GM19035 (cell line): ENCODE data around the gene XPNPEP1.
"Not testable (repeated sequence)": the region's sequence is repeated elsewhere in the genome, so short reads cannot be mapped to it uniquely, and the experiment has no call there.

Experiments
- ATAC-seq: cut with Tn5 transposase; IDR thresholded peaks from one replicate; pipeline ENCODE4 v1.9.1; 2021; ENCODE audit not compliant: unreplicated experiment

The XPNPEP1 gene

GRCh38 chr10:109926061-109926745 is 2.9 kb upstream of the XPNPEP1 start:
- ATAC-seq, result no peak

- no peak for ATAC-seq
Measured at GRCh38 chr10:109924967-109925620, 1.8 kb upstream of the XPNPEP1 start.

GRCh38 chr10:109924087-109924486 is 776 bp upstream of the XPNPEP1 start:
- no peak for ATAC-seq

- ATAC-seq, result no peak
Measured at GRCh38 chr10:109922358-109922975, 844 bp downstream of the XPNPEP1 start.

GRCh38 chr10:109920016-109920415 is 3.3 kb downstream of the XPNPEP1 start:
- ATAC-seq, result no peak

- no peak for ATAC-seq
Measured at GRCh38 chr10:109919220-109919619, 4.1 kb downstream of the XPNPEP1 start.

- not testable (repeated sequence) for ATAC-seq
Measured at GRCh38 chr10:109918707-109919106, 4.6 kb downstream of the XPNPEP1 start.

- no peak for ATAC-seq
Measured at GRCh38 chr10:109915566-109915965, 7.7 kb downstream of the XPNPEP1 start.

- no peak for ATAC-seq
Measured at GRCh38 chr10:109914966-109915365, 8.3 kb downstream of the XPNPEP1 start.

- no peak for ATAC-seq
Measured at GRCh38 chr10:109913306-109913892, 9.9 kb downstream of the XPNPEP1 start.

- peak; percentile 77 for ATAC-seq
Measured at GRCh38 chr10:109912335-109913281, 10.7 kb downstream of the XPNPEP1 start.

GRCh38 chr10:109911903-109912302 is 11.4 kb downstream of the XPNPEP1 start:
- ATAC-seq, result no peak

GRCh38 chr10:109906316-109906715 is 17.0 kb downstream of the XPNPEP1 start:
- no peak for ATAC-seq

- no peak for ATAC-seq
Measured at GRCh38 chr10:109904397-109904796, 18.9 kb downstream of the XPNPEP1 start.

- no peak for ATAC-seq
Measured at GRCh38 chr10:109902992-109903947, 20.0 kb downstream of the XPNPEP1 start.

- ATAC-seq, result no peak
Measured at GRCh38 chr10:109899356-109900331, 23.7 kb downstream of the XPNPEP1 start.

- ATAC-seq, result no peak
Measured at GRCh38 chr10:109898666-109899355, 24.5 kb downstream of the XPNPEP1 start.

GRCh38 chr10:109898007-109898406 is 25.3 kb downstream of the XPNPEP1 start:
- ATAC-seq, result no peak
